ENCODE measurements around the gene GTPBP3. TPM values are rescaled to one million over a fixed set of nuclear protein-coding genes. Genes with fewer than 3 reads are reported as not detected.

GTPBP3 gene
- total and polyA plus RNA-seq, 2 experiments from 2014 or later = 25.4 to 67.8 TPM

DNA sequence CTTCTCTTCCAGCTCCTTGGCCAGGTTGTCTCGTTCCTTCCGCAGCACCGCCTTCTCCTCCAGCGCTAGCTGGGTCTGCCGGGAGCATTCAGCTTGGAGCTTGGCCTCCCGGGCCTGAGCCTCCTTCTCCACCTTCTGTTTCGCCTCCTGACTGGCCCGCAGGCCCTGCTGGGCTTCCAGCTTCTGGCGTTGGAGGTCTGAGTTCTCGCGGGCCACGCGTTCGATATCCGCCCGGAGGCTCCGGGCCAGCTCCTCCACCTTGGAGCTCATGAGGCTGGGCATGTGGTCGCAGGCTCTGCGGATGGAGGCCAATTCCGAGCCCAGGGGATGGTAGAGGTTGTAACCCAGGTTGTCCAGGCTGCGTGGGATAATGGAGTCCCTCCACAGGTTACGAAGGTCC lies 28.0 kb downstream of the GTPBP3 start:
- Histone ChIP-seq H4K20me1 (replicated peaks; ENCODE audit: insufficient read depth) (no peaks in the 10 kb centered on the region), H2AFZ (no peak overlapping the region), H3K4me2 (no peak overlapping the region), H3K79me2 (replicated peaks; ENCODE audit: insufficient read depth) (no peaks in the 10 kb centered on the region), H3K27me3 (ENCODE audit: insufficient read depth) (no peaks in the 10 kb centered on the region), H3K4me1 (ENCODE audit: insufficient read depth) (no peaks in the 10 kb centered on the region; the same call in 1 of the 2 replicates), H3F3A (replicated peaks; ENCODE audit: low read depth) (no peaks in the 10 kb centered on the region), H3K27ac (ENCODE audit: low read depth) (no peak overlapping the region), H3K9me2 (ENCODE audit: insufficient read depth) (no peaks in the 10 kb centered on the region), H3K36me3 (ENCODE audit: insufficient read depth) (no peaks in the 10 kb centered on the region), H3K4me3 (no peak overlapping the region)
- TF ChIP-seq ZNF462 (CRISPR knock-in tag; IDR thresholded peaks at IDR 0.05) (no peak), EZH2 (IDR thresholded peaks at IDR 0.05; ENCODE audit: low read depth, unreplicated experiment) (no peak), EZH2phosphoT487 (IDR thresholded peaks at IDR 0.05; ENCODE audit: unreplicated experiment) (no peak), JUNB (IDR thresholded peaks at IDR 0.05; ENCODE audit: unreplicated experiment) (no peak), ZNF331 (CRISPR knock-in tag; IDR thresholded peaks at IDR 0.05; ENCODE audit: low read depth) (no peak), CREB1 (CRISPR knock-in tag; IDR thresholded peaks at IDR 0.05; ENCODE audit: low read depth) (no peak), ZNF114 (CRISPR knock-in tag; IDR thresholded peaks at IDR 0.05) (no peak), POLR2AphosphoS5 (IDR thresholded peaks at IDR 0.05; ENCODE audit: low read depth) (no peak), STAT1 (IDR thresholded peaks at IDR 0.05; ENCODE audit: unreplicated experiment) (no peak), NANOG (IDR thresholded peaks at IDR 0.05; ENCODE audit: borderline replicate concordance) (no peak)
- TF ChIP-seq, protein P1, sequence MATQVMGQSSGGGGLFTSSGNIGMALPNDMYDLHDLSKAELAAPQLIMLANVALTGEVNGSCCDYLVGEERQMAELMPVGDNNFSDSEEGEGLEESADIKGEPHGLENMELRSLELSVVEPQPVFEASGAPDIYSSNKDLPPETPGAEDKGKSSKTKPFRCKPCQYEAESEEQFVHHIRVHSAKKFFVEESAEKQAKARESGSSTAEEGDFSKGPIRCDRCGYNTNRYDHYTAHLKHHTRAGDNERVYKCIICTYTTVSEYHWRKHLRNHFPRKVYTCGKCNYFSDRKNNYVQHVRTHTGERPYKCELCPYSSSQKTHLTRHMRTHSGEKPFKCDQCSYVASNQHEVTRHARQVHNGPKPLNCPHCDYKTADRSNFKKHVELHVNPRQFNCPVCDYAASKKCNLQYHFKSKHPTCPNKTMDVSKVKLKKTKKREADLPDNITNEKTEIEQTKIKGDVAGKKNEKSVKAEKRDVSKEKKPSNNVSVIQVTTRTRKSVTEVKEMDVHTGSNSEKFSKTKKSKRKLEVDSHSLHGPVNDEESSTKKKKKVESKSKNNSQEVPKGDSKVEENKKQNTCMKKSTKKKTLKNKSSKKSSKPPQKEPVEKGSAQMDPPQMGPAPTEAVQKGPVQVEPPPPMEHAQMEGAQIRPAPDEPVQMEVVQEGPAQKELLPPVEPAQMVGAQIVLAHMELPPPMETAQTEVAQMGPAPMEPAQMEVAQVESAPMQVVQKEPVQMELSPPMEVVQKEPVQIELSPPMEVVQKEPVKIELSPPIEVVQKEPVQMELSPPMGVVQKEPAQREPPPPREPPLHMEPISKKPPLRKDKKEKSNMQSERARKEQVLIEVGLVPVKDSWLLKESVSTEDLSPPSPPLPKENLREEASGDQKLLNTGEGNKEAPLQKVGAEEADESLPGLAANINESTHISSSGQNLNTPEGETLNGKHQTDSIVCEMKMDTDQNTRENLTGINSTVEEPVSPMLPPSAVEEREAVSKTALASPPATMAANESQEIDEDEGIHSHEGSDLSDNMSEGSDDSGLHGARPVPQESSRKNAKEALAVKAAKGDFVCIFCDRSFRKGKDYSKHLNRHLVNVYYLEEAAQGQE (IDR thresholded peaks at IDR 0.05; ENCODE audit: unreplicated experiment) = no peak
- TF ChIP-seq, protein P2, sequence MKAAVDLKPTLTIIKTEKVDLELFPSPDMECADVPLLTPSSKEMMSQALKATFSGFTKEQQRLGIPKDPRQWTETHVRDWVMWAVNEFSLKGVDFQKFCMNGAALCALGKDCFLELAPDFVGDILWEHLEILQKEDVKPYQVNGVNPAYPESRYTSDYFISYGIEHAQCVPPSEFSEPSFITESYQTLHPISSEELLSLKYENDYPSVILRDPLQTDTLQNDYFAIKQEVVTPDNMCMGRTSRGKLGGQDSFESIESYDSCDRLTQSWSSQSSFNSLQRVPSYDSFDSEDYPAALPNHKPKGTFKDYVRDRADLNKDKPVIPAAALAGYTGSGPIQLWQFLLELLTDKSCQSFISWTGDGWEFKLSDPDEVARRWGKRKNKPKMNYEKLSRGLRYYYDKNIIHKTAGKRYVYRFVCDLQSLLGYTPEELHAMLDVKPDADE (IDR thresholded peaks at IDR 0.05) = no peak
- TF ChIP-seq, protein P3, sequence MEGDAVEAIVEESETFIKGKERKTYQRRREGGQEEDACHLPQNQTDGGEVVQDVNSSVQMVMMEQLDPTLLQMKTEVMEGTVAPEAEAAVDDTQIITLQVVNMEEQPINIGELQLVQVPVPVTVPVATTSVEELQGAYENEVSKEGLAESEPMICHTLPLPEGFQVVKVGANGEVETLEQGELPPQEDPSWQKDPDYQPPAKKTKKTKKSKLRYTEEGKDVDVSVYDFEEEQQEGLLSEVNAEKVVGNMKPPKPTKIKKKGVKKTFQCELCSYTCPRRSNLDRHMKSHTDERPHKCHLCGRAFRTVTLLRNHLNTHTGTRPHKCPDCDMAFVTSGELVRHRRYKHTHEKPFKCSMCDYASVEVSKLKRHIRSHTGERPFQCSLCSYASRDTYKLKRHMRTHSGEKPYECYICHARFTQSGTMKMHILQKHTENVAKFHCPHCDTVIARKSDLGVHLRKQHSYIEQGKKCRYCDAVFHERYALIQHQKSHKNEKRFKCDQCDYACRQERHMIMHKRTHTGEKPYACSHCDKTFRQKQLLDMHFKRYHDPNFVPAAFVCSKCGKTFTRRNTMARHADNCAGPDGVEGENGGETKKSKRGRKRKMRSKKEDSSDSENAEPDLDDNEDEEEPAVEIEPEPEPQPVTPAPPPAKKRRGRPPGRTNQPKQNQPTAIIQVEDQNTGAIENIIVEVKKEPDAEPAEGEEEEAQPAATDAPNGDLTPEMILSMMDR (conservative IDR thresholded peaks at IDR 0.05; ENCODE audit: low read depth in 2 of 2) = no peak
- Mint-ChIP-seq H3K4me3 (no peak overlapping the region), H3K36me3 (ENCODE audit: low read depth) (no peaks in the 10 kb centered on the region), H3K4me1 (peaks cover 3% of the 10 kb centered on the region; the same call in 2 of the 3 replicates), H3K9me3 (no peaks in the 10 kb centered on the region), H3K27me3 (ENCODE audit: insufficient read depth, low read depth, poor library complexity) (peaks cover 5% of the 10 kb centered on the region), H3K27ac (no peak overlapping the region)
- no peak for ATAC-seq
- no peak for DNase-seq (ENCODE audit: low spot score)
